Measurements from ENCODE around the gene SLCO4C1. TPM values are rescaled to one million over a fixed set of nuclear protein-coding genes. Genes with fewer than 3 reads are reported as not detected.

The SLCO4C1 gene
- total RNA-seq, 4 donors from 2014 or later = not detected

DNA sequence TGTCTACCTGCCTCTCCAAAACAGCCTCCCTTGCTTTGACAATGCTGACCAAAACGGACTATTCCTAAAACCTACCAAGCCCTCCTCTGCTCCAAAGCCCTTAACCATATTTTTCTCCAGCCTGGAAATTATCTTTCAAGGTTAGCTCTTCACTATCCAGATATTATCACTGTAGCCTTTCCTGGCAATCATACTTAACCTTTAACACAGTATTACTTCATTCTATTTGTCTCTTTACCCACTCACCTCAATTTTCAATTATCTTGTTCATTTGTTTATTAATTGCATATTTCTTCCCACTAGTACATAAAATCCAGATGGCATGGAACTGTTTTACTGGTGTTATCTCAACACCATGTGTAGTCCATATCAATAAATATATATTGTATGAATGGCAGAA is 7.5 kb downstream of the SLCO4C1 start:
- no peaks in the 10 kb centered on the region for H3K27me3 ChIP-seq
- H3K36me3 ChIP-seq = no peaks in the 10 kb centered on the region
- ATAC-seq (no peak), DNase-seq (no peak)
- H3K4me3 ChIP-seq = no peak overlapping the region
- H3K4me1 ChIP-seq = no peaks in the 10 kb centered on the region
- no peak for TF ChIP-seq POLR2A (IDR thresholded peaks at IDR 0.05)
- TF ChIP-seq, protein P1, sequence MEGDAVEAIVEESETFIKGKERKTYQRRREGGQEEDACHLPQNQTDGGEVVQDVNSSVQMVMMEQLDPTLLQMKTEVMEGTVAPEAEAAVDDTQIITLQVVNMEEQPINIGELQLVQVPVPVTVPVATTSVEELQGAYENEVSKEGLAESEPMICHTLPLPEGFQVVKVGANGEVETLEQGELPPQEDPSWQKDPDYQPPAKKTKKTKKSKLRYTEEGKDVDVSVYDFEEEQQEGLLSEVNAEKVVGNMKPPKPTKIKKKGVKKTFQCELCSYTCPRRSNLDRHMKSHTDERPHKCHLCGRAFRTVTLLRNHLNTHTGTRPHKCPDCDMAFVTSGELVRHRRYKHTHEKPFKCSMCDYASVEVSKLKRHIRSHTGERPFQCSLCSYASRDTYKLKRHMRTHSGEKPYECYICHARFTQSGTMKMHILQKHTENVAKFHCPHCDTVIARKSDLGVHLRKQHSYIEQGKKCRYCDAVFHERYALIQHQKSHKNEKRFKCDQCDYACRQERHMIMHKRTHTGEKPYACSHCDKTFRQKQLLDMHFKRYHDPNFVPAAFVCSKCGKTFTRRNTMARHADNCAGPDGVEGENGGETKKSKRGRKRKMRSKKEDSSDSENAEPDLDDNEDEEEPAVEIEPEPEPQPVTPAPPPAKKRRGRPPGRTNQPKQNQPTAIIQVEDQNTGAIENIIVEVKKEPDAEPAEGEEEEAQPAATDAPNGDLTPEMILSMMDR (IDR thresholded peaks at IDR 0.05 in 4 of 5, conservative IDR thresholded peaks at IDR 0.05 in 1 of 5) = no peak
- no peak overlapping the region for H3K27ac ChIP-seq
- no peaks in the 10 kb centered on the region for H3K9me3 ChIP-seq
- in situ Hi-C loops (cut with MboI; ENCODE audit: low sequenced_read_pairs in 4 of 4) = no loop called here
- intact Hi-C loops (cut with DNase I; ENCODE audit: low total_unique reads) = no loop called here

DNA sequence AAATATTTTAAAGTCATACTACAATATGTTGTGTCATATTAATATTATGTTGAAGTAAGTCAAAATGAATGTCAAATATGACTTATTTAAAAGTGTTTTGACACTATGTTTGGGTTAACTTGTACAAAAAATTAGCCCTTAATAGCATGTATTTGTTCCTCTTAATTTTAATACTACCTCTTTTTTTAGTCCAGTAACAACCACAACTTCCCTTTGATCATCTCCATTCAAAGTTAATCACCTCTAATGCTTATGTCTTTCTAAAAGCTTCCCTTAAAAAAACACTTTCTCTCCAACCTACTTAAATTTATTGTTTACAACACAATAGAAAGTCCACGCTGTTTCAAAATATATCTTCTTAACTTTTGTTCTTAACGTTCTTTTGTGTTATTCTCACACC is 9.6 kb downstream of the SLCO4C1 start:
- no peaks in the 10 kb centered on the region for H3K4me1 ChIP-seq
- in situ Hi-C loops (cut with MboI; ENCODE audit: low sequenced_read_pairs in 4 of 4) = no loop called here
- TF ChIP-seq, protein P1 (IDR thresholded peaks at IDR 0.05 in 4 of 5, conservative IDR thresholded peaks at IDR 0.05 in 1 of 5) = no peak
- TF ChIP-seq POLR2A (IDR thresholded peaks at IDR 0.05) = no peak
- DNase-seq (no peak), ATAC-seq (no peak)
- no peaks in the 10 kb centered on the region for H3K27me3 ChIP-seq
- intact Hi-C loops (cut with DNase I; ENCODE audit: low total_unique reads) = loop anchor here (2.0 kb wide), 1 partner anchor 14 kb away; no protein-coding TSS in a partner anchor
- no peak overlapping the region for H3K27ac ChIP-seq
- no peaks in the 10 kb centered on the region for H3K36me3 ChIP-seq
- H3K9me3 ChIP-seq = no peaks in the 10 kb centered on the region
- no peak overlapping the region for H3K4me3 ChIP-seq

DNA sequence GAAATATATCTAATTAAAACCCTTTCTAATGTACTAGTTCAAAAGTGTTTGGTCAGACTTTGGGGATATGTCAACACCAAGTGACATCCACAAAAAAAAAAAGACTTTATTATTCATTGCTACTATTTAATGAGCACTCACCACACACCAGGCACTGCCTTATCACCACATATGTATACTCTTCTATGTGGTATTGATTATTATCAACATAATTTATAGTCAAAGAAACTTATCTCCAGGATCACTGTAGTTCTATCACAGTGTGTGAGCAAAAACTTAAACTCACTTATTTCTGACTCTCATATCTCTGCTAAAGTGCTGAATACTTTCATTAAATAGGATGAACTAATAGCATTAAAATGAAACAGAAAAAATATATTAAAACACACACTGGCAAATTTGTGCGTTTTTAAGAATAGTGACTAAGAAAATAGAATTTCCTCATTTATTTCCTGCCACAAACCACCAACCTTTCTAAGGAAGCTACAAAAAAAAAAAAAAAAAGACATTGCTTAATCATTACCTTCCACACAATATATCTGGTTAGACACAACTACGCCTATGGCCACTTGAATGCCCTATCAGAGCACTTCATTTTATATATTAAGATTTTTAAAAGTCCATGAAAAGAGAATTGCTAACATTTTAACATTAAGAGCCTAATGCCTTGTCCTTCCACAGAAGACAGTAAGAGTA is 12.8 kb downstream of the SLCO4C1 start:
- no peaks in the 10 kb centered on the region for H3K36me3 ChIP-seq
- ATAC-seq (no peak), DNase-seq (no peak)
- no peaks in the 10 kb centered on the region for H3K4me1 ChIP-seq
- intact Hi-C loops (cut with DNase I; ENCODE audit: low total_unique reads) (no loop called here), in situ Hi-C loops (cut with MboI; ENCODE audit: low sequenced_read_pairs in 4 of 4) (no loop called here)
- H3K9me3 ChIP-seq = no peaks in the 10 kb centered on the region
- TF ChIP-seq, protein P1 (IDR thresholded peaks at IDR 0.05 in 4 of 5, conservative IDR thresholded peaks at IDR 0.05 in 1 of 5) = no peak
- TF ChIP-seq POLR2A (IDR thresholded peaks at IDR 0.05) = no peak
- H3K27ac ChIP-seq = no peak overlapping the region
- H3K27me3 ChIP-seq = no peaks in the 10 kb centered on the region
- no peak overlapping the region for H3K4me3 ChIP-seq

DNA sequence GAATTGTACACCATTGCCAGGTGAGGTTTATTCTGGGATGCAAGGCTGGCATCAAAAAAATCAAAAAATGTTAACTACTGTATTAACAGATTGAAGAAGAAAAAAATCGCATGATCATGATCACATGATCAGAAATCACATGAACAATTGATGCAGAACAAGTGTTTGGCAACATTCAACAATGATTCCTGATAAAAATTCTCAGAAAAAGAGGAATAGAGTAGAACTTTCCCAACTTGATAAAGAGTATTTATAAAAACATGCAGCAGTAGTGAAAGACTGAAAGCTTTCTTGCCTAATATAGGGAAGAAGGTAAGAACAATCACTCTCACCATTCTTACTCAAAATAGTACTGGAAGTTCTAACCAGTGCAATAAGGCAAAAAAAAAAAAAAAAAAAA is 16.4 kb downstream of the SLCO4C1 start:
- in situ Hi-C loops (cut with MboI; ENCODE audit: low sequenced_read_pairs in 4 of 4) (no loop called here), intact Hi-C loops (cut with DNase I; ENCODE audit: low total_unique reads) (no loop called here)
- no peaks in the 10 kb centered on the region for H3K27me3 ChIP-seq
- no peaks in the 10 kb centered on the region for H3K36me3 ChIP-seq
- no peak overlapping the region for H3K4me3 ChIP-seq
- DNase-seq (no peak), ATAC-seq (no peak)
- TF ChIP-seq, protein P1 (IDR thresholded peaks at IDR 0.05 in 4 of 5, conservative IDR thresholded peaks at IDR 0.05 in 1 of 5) = no peak
- TF ChIP-seq POLR2A (IDR thresholded peaks at IDR 0.05) = no peak
- no peak overlapping the region for H3K27ac ChIP-seq
- no peaks in the 10 kb centered on the region for H3K4me1 ChIP-seq
- H3K9me3 ChIP-seq = no peaks in the 10 kb centered on the region

DNA sequence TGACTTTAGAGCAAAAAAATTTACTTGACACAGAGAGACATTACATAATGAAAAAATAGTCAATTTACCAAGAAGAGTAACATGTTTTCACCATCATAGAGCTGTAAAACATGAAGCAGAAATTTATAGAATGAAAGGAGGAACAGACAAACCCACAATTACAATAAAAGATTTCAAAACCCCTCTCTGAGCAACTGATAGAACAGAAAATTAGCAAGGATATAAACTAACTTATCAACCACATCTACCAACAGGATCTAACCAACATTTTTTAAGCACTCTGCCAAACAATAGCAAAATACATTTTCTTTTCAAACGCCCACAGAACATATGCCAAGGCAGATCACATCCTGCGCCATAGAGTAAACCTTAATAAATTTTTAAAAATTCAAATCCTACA is 17.9 kb downstream of the SLCO4C1 start:
- Histone ChIP-seq H3K27me3 (no peaks in the 10 kb centered on the region), H3K36me3 (no peaks in the 10 kb centered on the region), H3K4me3 (no peak overlapping the region), H3K9me3 (no peaks in the 10 kb centered on the region), H3K27ac (no peak overlapping the region), H3K4me1 (no peaks in the 10 kb centered on the region)
- ATAC-seq (no peak), DNase-seq (no peak)
- in situ Hi-C loops (cut with MboI; ENCODE audit: low sequenced_read_pairs in 4 of 4) = no loop called here
- intact Hi-C loops (cut with DNase I; ENCODE audit: low total_unique reads) = no loop called here
- TF ChIP-seq, protein P1 (IDR thresholded peaks at IDR 0.05 in 4 of 5, conservative IDR thresholded peaks at IDR 0.05 in 1 of 5) = no peak
- no peak for TF ChIP-seq POLR2A (IDR thresholded peaks at IDR 0.05)
